ENCODE measurements around the gene BOLL.
"Not testable (repeated sequence)": the region's sequence is repeated elsewhere in the genome, so short reads cannot be mapped to it uniquely, and the experiment has no call there.

The BOLL gene

GRCh38 chr2:197784956-197785941 lies at the start of gene BOLL:
Gene BOLL (minus strand): TSS chr2:197785319. CDS start chr2:197781850, 3,469 bp downstream.
- no peak for DNase-seq

- DNase-seq, result not testable (repeated sequence)
These were observed 49.7 kb upstream of the BOLL start for GRCh38 chr2:197834771-197835170.

GRCh38 chr2:197828464-197829135 lies 43.5 kb upstream of the BOLL start:
- DNase-seq, result no peak

DNA sequence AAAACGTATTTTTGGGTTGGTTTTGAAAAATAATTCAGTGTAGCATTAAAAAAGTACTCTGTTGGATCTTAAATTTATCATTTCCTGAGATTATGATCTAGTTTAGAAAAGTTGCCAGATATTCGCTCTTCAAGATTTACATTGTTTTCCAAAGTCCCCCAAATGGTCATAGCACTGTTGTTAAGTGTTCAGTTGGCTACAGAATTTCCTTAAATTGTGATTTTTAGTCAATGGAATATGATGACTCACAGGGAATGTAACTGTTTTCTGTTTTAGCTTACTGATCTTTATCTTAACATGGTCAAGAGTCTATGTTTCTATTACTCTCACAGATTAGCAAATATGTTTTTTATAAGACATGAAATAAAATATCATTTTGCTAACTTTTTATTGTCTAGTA lies 42.5 kb upstream of the BOLL start:
- no peak for DNase-seq

DNA sequence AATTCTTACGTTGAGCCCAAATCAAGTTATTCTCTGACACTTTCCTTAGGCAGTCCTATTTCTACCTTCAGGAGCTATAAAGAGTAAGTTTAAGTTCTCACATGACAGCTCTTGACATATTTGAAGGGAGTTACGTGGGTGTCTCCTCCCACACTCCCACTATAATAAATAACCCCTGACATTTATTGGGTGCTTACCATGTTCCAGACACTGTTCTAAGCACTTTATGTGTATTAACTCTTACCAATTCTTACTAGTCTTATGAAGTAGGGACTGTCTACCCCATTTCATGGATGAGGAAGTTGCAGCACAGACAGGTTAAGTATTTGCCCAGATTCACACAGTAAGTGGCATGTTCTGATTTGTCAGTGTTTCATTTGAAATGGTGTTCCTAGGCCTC lies 37.2 kb upstream of the BOLL start:
- no peak for DNase-seq

DNA sequence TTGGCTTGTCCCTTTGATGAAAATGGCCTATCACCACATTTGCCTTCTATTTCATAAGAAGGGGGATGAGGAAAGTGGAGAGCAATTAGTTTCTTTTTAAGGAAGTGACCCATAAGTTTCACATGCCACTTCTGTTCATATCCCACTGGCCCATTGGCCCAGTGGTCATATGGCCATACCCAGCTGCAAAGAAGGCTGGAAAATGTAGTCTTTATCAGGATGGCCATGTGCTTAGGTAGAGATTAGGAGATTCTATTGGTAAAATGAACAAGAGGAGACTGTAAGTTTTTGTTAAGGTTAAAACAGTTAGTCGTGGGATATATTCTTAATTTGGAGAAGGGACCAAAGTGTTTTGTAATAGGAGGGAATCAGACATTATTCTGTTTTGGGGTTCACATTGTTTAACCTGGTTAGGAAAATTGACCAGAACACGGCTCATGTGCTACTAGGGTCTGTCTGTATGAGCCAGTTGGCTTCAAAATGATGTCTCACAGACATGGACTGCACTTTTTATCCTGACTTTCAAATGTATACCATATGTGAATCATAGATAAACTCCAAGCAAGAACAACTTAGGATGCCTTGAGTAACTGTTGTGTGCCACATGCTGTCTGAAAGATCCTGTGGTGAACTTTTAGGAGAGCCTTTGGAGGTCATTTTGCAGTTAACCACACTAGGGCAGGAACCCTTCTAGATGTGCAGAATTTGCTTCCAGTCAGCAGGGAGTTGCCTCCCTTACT lies 36.6 kb upstream of the BOLL start:
- DNase-seq, result no peak

- no peak for DNase-seq
These were observed 29.4 kb upstream of the BOLL start for GRCh38 chr2:197814526-197814925.

GRCh38 chr2:197813093-197813787 lies 28.1 kb upstream of the BOLL start:
- DNase-seq, result no peak

DNA sequence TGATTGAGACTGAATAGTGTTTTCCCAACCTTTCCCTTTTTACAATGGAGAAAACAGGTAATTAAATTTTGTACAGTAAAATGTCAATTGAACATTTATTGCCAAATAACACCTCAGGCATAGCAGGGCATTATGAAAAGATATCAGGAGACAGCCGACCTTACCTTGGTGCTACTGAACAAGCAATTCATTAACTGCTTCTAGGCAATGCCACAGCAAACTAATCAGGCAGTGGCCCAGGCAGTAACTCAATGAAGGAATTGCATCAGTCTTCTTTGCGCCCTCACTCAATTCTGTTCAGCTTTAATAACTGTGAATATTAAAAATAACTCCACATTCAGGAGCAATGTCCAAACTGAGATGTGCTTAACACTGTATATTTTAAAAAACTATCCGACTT lies 25.4 kb upstream of the BOLL start:
- DNase-seq, result no peak

DNA sequence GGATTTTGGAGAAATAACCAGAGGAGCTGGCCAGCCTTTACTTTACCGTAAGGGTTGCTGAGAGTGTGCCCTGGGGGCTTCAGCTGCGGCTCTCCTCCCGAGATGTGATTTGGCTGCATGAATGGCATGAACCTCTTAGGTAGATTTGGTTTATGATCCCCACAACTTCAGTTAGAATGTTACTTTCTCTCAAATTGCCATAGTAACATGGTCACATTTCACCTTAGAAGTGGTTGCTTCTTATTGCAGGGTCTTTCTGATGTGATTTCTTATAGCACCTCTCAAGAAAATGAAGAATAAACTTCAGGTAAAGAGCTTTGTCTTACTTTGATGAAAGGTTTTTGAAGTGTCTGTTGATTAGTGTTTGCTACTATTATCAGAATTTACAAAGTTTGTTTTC lies 24.9 kb upstream of the BOLL start:
- DNase-seq, result no peak

DNA sequence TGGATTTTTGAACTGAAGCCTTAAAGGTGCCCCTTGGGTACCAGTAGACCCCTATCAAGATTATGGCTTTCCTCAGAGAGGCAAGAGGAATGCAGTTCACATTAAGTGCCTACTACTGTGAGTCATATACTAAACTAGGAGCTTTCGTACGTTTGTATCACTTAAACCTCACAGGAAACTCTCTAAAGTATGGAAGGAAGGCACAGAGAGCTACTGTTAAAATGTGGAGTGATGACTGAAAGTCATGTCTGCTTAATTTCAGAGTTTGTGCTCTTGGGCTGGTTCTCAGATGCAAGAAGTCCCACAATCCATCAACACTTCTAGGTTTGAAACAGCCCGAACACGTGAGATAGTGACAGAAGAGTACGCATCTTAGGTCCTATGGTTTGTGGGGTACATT lies 23.9 kb upstream of the BOLL start:
- no peak for DNase-seq

DNA sequence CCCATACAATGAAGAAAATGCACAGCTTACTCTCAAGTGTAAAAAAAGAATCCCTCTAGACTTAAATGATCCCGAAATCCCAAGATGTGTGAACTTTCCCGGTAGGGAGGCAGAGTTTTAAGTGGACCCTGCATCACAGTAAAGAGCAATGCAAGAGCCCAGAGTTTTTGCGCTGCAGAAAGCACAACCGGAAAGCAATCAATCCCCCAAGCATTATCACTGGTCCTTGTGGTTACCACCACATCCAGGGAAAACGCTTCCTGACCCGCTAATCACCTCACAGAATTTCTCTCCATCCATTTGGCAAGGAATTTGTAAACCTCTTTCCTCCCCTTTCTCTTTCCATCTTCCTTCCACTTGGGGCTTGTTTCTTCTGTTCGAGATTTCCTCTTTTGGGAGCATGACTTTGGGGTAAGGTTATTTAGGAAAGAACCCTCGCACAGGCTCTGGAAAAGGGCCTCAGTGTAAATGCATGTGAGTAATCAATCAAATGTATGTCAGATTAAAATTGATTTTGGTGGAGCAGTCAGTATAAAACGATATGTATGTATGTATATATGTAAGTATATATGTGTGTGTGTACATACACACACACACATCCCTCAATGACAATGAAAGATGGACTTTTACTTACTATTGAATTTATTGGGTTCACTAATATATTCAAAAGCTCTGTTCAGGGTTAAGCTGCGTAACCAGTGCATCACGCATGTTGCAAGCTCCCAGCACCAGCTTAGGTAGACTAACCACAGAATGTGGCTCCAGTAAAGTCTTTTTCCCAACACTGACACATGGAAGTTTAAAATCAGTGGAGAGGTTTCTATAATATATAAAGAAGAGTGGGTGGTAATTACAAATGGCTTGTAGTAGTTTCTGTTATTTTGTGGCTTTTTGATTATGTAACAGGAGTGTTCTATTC lies 20.9 kb upstream of the BOLL start:
- DNase-seq, result no peak

- DNase-seq, result no peak
These were observed 19.9 kb upstream of the BOLL start for GRCh38 chr2:197804758-197805714.

GRCh38 chr2:197804049-197804757 lies 19.1 kb upstream of the BOLL start, which contains the start of gene PLCL1:
Gene PLCL1 (plus strand): TSS chr2:197804593.
- DNase-seq, result peak; percentile 82

DNA sequence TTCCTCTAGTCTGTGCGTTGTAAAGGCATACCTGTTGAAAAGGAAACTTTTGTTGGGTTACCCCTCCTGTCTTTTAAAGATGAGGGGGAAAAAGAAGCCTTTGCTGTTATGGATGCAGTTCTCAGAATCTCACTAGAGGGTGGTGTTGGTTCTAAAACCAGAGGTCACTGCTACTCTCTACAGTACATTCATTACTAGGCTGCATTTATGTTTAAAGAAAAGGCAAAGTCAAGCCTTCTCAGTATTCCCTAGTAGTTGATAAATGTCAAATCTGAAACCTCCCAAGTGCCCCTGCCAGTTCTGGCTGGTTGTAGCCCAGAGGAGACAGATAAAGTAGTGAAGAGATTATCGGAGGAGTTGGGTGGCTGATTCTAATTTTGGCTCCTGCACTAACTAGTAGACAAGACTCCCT lies 17.9 kb upstream of the BOLL start:
- peak; percentile 60 for DNase-seq

DNA sequence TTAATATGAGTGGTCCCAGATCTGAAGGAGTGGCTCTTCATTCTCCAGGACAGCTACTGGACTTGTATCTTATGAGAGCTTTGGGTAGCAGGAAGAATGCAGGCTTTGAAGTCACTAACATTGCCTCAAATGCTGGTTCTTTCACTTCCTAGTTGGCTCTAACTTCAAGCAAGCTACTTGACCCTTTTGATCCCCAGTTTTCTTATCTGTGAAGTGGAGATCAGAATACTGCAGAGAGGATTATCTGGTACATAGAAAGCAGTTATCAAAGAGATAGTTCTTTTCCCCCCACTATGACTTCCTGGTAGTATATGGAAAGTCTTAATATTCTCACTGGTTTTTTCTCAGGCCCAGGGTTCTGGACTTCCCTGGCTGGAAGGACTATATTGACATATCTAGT lies 15.9 kb upstream of the BOLL start:
- DNase-seq, result no peak

DNA sequence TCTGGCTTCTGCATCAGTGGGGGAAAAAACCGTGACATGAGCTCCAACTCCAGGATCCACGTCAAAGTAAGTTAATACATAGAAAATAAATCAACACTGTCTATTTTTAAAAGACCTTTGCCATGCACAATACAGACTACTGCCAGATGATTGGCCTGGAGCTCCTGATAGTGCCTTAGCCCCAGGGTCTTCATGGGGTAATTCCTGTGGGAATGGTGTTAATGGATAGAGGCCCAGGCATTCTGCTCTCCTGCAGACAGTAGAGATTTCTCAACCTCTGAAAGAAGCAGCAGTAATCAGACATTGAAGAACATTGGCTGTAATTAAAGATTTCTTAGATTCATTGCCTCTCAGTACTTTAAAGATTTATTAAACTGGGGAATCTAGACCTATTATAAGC lies 15.0 kb upstream of the BOLL start:
- DNase-seq, result no peak

DNA sequence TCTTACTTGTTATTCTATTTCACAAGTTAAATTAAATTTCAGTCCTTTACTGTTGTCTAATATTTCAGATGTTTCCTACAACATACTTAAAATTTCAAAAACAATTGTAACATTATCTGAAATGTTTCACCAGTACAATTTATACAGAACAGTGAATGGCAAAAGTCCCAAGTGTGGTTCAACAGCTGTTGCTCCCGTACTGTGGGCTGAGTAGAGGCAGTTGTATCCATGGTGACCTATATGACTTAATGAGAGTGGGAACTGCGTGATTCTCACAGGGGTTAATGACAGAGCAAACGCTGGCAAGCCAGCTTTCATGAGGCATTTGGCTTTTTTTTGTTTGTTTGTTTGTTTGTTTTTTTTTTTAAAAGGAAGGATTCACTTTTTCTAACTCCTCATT lies 13.9 kb upstream of the BOLL start:
- DNase-seq, result peak; percentile 32

DNA sequence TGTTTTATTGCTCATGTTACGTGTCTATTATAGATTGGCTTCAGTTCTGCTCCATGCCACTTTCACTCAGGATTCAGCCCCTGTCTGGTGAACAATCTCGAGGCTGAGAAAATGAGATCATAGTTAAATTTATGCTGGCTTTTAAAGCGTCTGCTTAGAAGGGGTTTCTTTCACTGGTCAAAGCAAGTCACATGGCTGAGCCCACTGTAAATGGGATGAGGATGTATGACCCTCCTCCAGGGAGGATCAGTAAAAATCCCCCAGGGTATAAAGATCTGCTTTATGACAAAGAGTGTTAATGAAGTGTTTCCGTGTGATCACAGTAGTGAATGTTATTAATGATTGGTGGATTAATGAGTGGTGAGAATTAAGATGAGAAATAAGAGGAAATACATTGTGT lies 13.1 kb upstream of the BOLL start:
- no peak for DNase-seq

GRCh38 chr2:197795277-197795676 lies 10.2 kb upstream of the BOLL start:
- no peak for DNase-seq

Measured in NCI-H1694 (cell line).